Aorta (tissue), 5 donors: ENCODE results near the gene MED13L. TPM values are rescaled to one million over a fixed set of nuclear protein-coding genes. Genes with fewer than 3 reads are reported as not detected.
A peak's percentile ranks its signal among the peaks of the same experiment; 100 is the strongest.

Experiments
- ATAC-seq: fragments of 200-7000 bp; cut with Tn5 transposase; one replicate; pipeline ENCODE4 v1.9.1; 2022; ENCODE audit warnings: moderate library complexity; ENCODE audit not compliant: low FRiP score
- DNase-seq, 2 donors: peaks; one replicate each; pipeline ENCODE4 v3.0.0-alpha.2; 2020
- H3K27ac ChIP-seq, 2 donors: one replicate each; pipeline ENCODE4 v1.5.1; 2013; ENCODE audit warnings: low read length in 2 of 2, mild to moderate bottlenecking in 2 of 2, moderate library complexity in 2 of 2, control low read depth in 1 of 2, inconsistent platforms in 1 of 2, low read depth in 1 of 2
- H3K27me3 ChIP-seq, 2 donors: one replicate each; pipeline ENCODE4 v1.6.1; 2013; ENCODE audit warnings: control low read depth in 1 of 2, low read length in 1 of 2, mild to moderate bottlenecking in 1 of 2, moderate library complexity in 1 of 2; ENCODE audit not compliant: insufficient read depth in 2 of 2, control insufficient read depth in 1 of 2
- H3K36me3 ChIP-seq, 2 donors: one replicate each; pipeline ENCODE4 v1.6.1; 2013; ENCODE audit warnings: control low read depth in 1 of 2, low read length in 1 of 2, mild to moderate bottlenecking in 1 of 2; ENCODE audit not compliant: insufficient read depth in 2 of 2, control insufficient read depth in 1 of 2
- H3K4me1 ChIP-seq, 2 donors: one replicate each; pipeline ENCODE4 v1.6.1; 2013; ENCODE audit warnings: low read length in 2 of 2, control low read depth in 1 of 2, mild to moderate bottlenecking in 1 of 2, moderate library complexity in 1 of 2; ENCODE audit not compliant: insufficient read depth in 2 of 2, control insufficient read depth in 1 of 2
- H3K4me3 ChIP-seq, 2 donors: one replicate each; pipeline ENCODE4 v1.5.1; 2013; ENCODE audit warnings: low read length in 2 of 2, control low read depth in 1 of 2, mild to moderate bottlenecking in 1 of 2
- H3K9me3 ChIP-seq: one replicate; pipeline ENCODE4 v1.6.1; 2013; ENCODE audit warnings: mild to moderate bottlenecking, low read length; ENCODE audit not compliant: control insufficient read depth
- WGBS, 2 donors: extraction: QIAGEN DNeasy Blood & Tissue Kit; methylation state at CpG; one replicate each; pipeline ENCODE4 v1.1.7; 2013; 5-methylcytosine and 5-hydroxymethylcytosine counted together
- intact Hi-C, 2 donors: fragments of 100-400 bp; cut with DNase I; formaldehyde crosslinking; loops; one replicate each; pipeline versions ENCODE4 v1.14.2 to v1.15.0; 2022
- polyA plus RNA-seq, 2 donors: library from polyadenylated mRNA; stranded (reverse); fragments of 200-250 nt; gene quantifications; one replicate each; pipeline ENCODE4 v1.2.3, GENCODE V29; 2013
- total RNA-seq, 2 donors: library from RNA; stranded (reverse); fragmentation: NEBNext Ultra II Directional; extraction: Animal tissue kit (Norgen Biotek cat#: 25700); gene quantifications; one replicate each; pipeline ENCODE4 v1.2.1, GENCODE V29; 2021
- donor health status: healthy with polysubstance abuse.
- donor health status: Bipolar disorder and iron deficiency.
- donor health status: DM: no; HTN: no; CAD: no.
- donor health status: DM: no; HTN: no; CAD: no.
- donor health status: DM: yes; HTN: yes; CAD: no.

MED13L gene
- total and polyA plus RNA-seq, 4 donors: 16.7 to 215 (median 114) TPM

- H3K4me1 ChIP-seq: peaks cover 3 to 4% of the 10 kb centered on the region in 2 donors
- H3K9me3 ChIP-seq: no peaks in the 10 kb centered on the region
- no peak for ATAC-seq
- H3K27me3 ChIP-seq: no peaks in the 10 kb centered on the region
- no peak for DNase-seq
- H3K27ac ChIP-seq: no peak overlapping the region
- H3K36me3 ChIP-seq: peaks cover 3 to 7% of the 10 kb centered on the region in 2 donors
- no peak overlapping the region for H3K4me3 ChIP-seq
- intact Hi-C loops: no loop called here
Observed at GRCh38 chr12:115964214-115964613, 313.3 kb downstream of the MED13L start.

- H3K36me3 ChIP-seq: peaks cover 7 to 11% of the 10 kb centered on the region in 2 donors
- no peaks in the 10 kb centered on the region for H3K9me3 ChIP-seq
- H3K27ac ChIP-seq: peak overlapping the region in 1 of 2 donors; percentile 1
- no peaks in the 10 kb centered on the region for H3K27me3 ChIP-seq
- ATAC-seq (no peak), DNase-seq (no peak)
- H3K4me3 ChIP-seq: no peak overlapping the region
- peaks cover 3 to 4% of the 10 kb centered on the region in 2 donors for H3K4me1 ChIP-seq
- intact Hi-C loops: no loop called here
- WGBS, 2 donors: 66 to 71% methylated on average over 7 of the region's 7 CpGs
Observed at GRCh38 chr12:115962216-115962615, 315.3 kb downstream of the MED13L start.

GRCh38 chr12:115960868-115961802 lies 316.4 kb downstream of the MED13L start:
- Histone ChIP-seq H3K27ac (peak overlapping the region in 1 of 2 donors; percentile 26), H3K4me3 (no peak overlapping the region), H3K4me1 (peaks cover 3 to 4% of the 10 kb centered on the region in 2 donors), H3K27me3 (no peaks in the 10 kb centered on the region), H3K36me3 (peaks cover 7 to 11% of the 10 kb centered on the region in 2 donors), H3K9me3 (no peaks in the 10 kb centered on the region)
- ATAC-seq (peak; percentile 45), DNase-seq (no peak)
- intact Hi-C loops: no loop called here
- WGBS, 2 donors: 47 to 54% methylated on average over 12 of the region's 12 CpGs

GRCh38 chr12:115957686-115958290 lies 319.7 kb downstream of the MED13L start:
- no peak for DNase-seq
- Histone ChIP-seq H3K4me3 (no peak overlapping the region), H3K4me1 (peaks cover 0 to 4% of the 10 kb centered on the region in 2 donors), H3K9me3 (no peaks in the 10 kb centered on the region), H3K27me3 (no peaks in the 10 kb centered on the region), H3K27ac (no peak overlapping the region), H3K36me3 (peaks cover 2 to 11% of the 10 kb centered on the region in 2 donors)
- intact Hi-C loops: no loop called here
- 78 to 79% methylated on average over 6 of the region's 6 CpGs for WGBS, 2 donors
- ATAC-seq: no peak

GRCh38 chr12:115956659-115957058 lies 320.8 kb downstream of the MED13L start:
- Histone ChIP-seq H3K4me1 (no peaks in the 10 kb centered on the region), H3K9me3 (no peaks in the 10 kb centered on the region), H3K36me3 (peaks cover 2 to 11% of the 10 kb centered on the region in 2 donors), H3K27me3 (no peaks in the 10 kb centered on the region), H3K4me3 (no peak overlapping the region), H3K27ac (no peak overlapping the region)
- ATAC-seq (no peak), DNase-seq (no peak)
- WGBS, 2 donors: 84 to 86% methylated on average over 4 of the region's 4 CpGs
- intact Hi-C loops: no loop called here

- ATAC-seq (no peak), DNase-seq (no peak)
- intact Hi-C loops: no loop called here
- H3K27ac ChIP-seq: no peak overlapping the region
- H3K9me3 ChIP-seq: no peaks in the 10 kb centered on the region
- H3K36me3 ChIP-seq: peaks cover 2 to 11% of the 10 kb centered on the region in 2 donors
- no peak overlapping the region for H3K4me3 ChIP-seq
- H3K27me3 ChIP-seq: no peaks in the 10 kb centered on the region
- H3K4me1 ChIP-seq: no peaks in the 10 kb centered on the region
- WGBS, 2 donors: 62% methylated on average over 3 of the region's 3 CpGs
Observed at GRCh38 chr12:115956236-115956635, 321.3 kb downstream of the MED13L start.

- ATAC-seq (no peak), DNase-seq (no peak)
- no peak overlapping the region for H3K4me3 ChIP-seq
- H3K9me3 ChIP-seq: no peaks in the 10 kb centered on the region
- no peaks in the 10 kb centered on the region for H3K27me3 ChIP-seq
- H3K27ac ChIP-seq: no peak overlapping the region
- 81 to 83% methylated on average over 6 of the region's 6 CpGs for whole genome bisulfite sequencing, 2 donors
- H3K36me3 ChIP-seq: peaks cover 2 to 8% of the 10 kb centered on the region in 2 donors
- intact Hi-C loops: no loop called here
- no peaks in the 10 kb centered on the region for H3K4me1 ChIP-seq
Observed at GRCh38 chr12:115953450-115953849, 324.0 kb downstream of the MED13L start.

GRCh38 chr12:115953031-115953430 lies 324.5 kb downstream of the MED13L start:
- Histone ChIP-seq H3K36me3 (peaks cover 2 to 5% of the 10 kb centered on the region in 2 donors), H3K9me3 (no peaks in the 10 kb centered on the region), H3K27ac (no peak overlapping the region), H3K27me3 (no peaks in the 10 kb centered on the region), H3K4me1 (no peaks in the 10 kb centered on the region), H3K4me3 (no peak overlapping the region)
- DNase-seq (no peak), ATAC-seq (no peak)
- WGBS, 2 donors: 91 to 94% methylated on average over 7 of the region's 7 CpGs
- intact Hi-C loops: no loop called here
